OCI-LY1 (cell line): Measurements from ENCODE around the gene TUBA4B.
A peak's percentile ranks its signal among the peaks of the same experiment; 100 is the strongest.

Experiments
- H2AFZ ChIP-seq: fragments of 200-600 bp; sonication (generic), shearing (Covaris generic); 2 replicates; pipeline ENCODE4 v1.6.0; 2014; ENCODE audit warnings: antibody characterized with exemption, mild to moderate bottlenecking, low read length
- H3F3A ChIP-seq: fragments of 200-600 bp; sonication (generic), shearing (Covaris generic); 2 replicates; pipeline ENCODE4 v1.6.0; 2014; ENCODE audit warnings: mild to moderate bottlenecking, antibody characterized with exemption, low read length, moderate library complexity; ENCODE audit not compliant: insufficient read depth
- H3K27ac ChIP-seq: fragments of 200-600 bp; sonication (generic); 2 replicates; pipeline ENCODE4 v1.5.1; 2014; ENCODE audit warnings: low read length, mixed run types, mild to moderate bottlenecking, low read depth; ENCODE audit not compliant: poor library complexity, severe bottlenecking
- H3K27me3 ChIP-seq: fragments of 200-600 bp; sonication (generic); 2 replicates; pipeline ENCODE4 v1.6.0; 2014; ENCODE audit warnings: antibody characterized with exemption, mild to moderate bottlenecking, low read length, moderate library complexity; ENCODE audit not compliant: insufficient read depth
- H3K36me3 ChIP-seq: fragments of 200-600 bp; sonication (generic); 2 replicates; pipeline ENCODE4 v1.6.1; 2014; ENCODE audit warnings: mild to moderate bottlenecking, antibody characterized with exemption, low read length, moderate library complexity, mixed read lengths; ENCODE audit not compliant: insufficient read depth
- H3K4me1 ChIP-seq: fragments of 200-600 bp; sonication (generic); 2 replicates; pipeline ENCODE4 v1.5.1; 2014; ENCODE audit warnings: mild to moderate bottlenecking, low read length, moderate library complexity; ENCODE audit not compliant: insufficient read depth, severe bottlenecking
- H3K4me2 ChIP-seq: fragments of 200-600 bp; sonication (generic), shearing (Covaris generic); 2 replicates; pipeline ENCODE4 v1.6.1; 2014; ENCODE audit warnings: low read length
- H3K4me3 ChIP-seq: fragments of 200-600 bp; sonication (generic); 2 replicates; pipeline ENCODE4 v1.5.1; 2014; ENCODE audit warnings: low read length, low read depth, mild to moderate bottlenecking, mixed read lengths; ENCODE audit not compliant: poor library complexity, severe bottlenecking
- H3K79me2 ChIP-seq: fragments of 200-600 bp; shearing (Covaris generic); 2 replicates; pipeline ENCODE4 v1.6.1; 2016; ENCODE audit warnings: mixed run types, low read length, mixed read lengths; ENCODE audit not compliant: insufficient read depth
- H3K9ac ChIP-seq: fragments of 200-600 bp; sonication (generic), shearing (Covaris generic); 2 replicates; pipeline ENCODE4 v1.6.1; 2014; ENCODE audit warnings: mild to moderate bottlenecking, low read length, mixed read lengths
- H3K9me2 ChIP-seq: fragments of 200-600 bp; sonication (generic), shearing (Covaris generic); 2 replicates; pipeline ENCODE4 v1.6.1; 2014; ENCODE audit warnings: low read depth, mild to moderate bottlenecking, low read length, mixed read lengths
- H3K9me3 ChIP-seq: fragments of 200-600 bp; shearing (Covaris generic); 2 replicates; pipeline ENCODE4 v1.6.1; 2014; ENCODE audit warnings: low read length, mixed read lengths
- H4K20me1 ChIP-seq: fragments of 200-600 bp; sonication (generic), shearing (Covaris generic); 2 replicates; pipeline ENCODE4 v1.6.0; 2016; ENCODE audit warnings: mild to moderate bottlenecking, low read length; ENCODE audit not compliant: insufficient read depth
- CTCF ChIP-seq: fragments of 200-600 bp; sonication (generic), shearing (Covaris generic); IDR thresholded peaks from 2 replicates; pipeline ENCODE4 v1.5.1; 2017; ENCODE audit warnings: mild to moderate bottlenecking, antibody characterized with exemption, low read length, moderate library complexity, mixed read lengths
- EZH2 ChIP-seq: fragments of 200-600 bp; sonication (generic), shearing (Covaris generic); IDR thresholded peaks from 2 replicates; pipeline ENCODE4 v1.8.0; 2017; ENCODE audit warnings: borderline replicate concordance, mixed run types, mild to moderate bottlenecking, antibody characterized with exemption, low read length, moderate library complexity, mixed read lengths

Gene TUBA4B

GRCh38 chr2:219294356-219295351 lies 41.6 kb downstream of the TUBA4B start:
- Histone ChIP-seq H3K4me2 (peak overlapping the region; percentile 62), H3K4me1 (peaks cover 18% of the 10 kb centered on the region), H3K79me2 (no peaks in the 10 kb centered on the region), H3K9ac (peak overlapping the region; percentile 59), H4K20me1 (no peaks in the 10 kb centered on the region), H3K9me3 (no peaks in the 10 kb centered on the region), H3K27ac (no peak overlapping the region), H3K9me2 (no peaks in the 10 kb centered on the region), H3K4me3 (peak overlapping the region; percentile 50), H3F3A (no peaks in the 10 kb centered on the region), H3K27me3 (no peaks in the 10 kb centered on the region; the same call in 1 of the 2 replicates), H3K36me3 (no peaks in the 10 kb centered on the region), H2AFZ (peak overlapping the region; percentile 10; the same call in 1 of the 2 replicates)
- TF ChIP-seq EZH2 (no peak), CTCF (peak; percentile 97)

GRCh38 chr2:219296142-219296541 lies 43.1 kb downstream of the TUBA4B start:
- no peak overlapping the region for H2AFZ ChIP-seq
- no peaks in the 10 kb centered on the region for H3F3A ChIP-seq
- H3K27me3 ChIP-seq = peaks cover 3% of the 10 kb centered on the region; the same call in 1 of the 2 replicates
- no peak overlapping the region for H3K4me2 ChIP-seq
- H4K20me1 ChIP-seq = no peaks in the 10 kb centered on the region
- no peaks in the 10 kb centered on the region for H3K79me2 ChIP-seq
- no peak overlapping the region for H3K27ac ChIP-seq
- no peak for TF ChIP-seq EZH2
- no peak for TF ChIP-seq CTCF
- H3K4me1 ChIP-seq = peaks cover 18% of the 10 kb centered on the region
- no peak overlapping the region for H3K9ac ChIP-seq
- no peaks in the 10 kb centered on the region for H3K9me3 ChIP-seq
- H3K9me2 ChIP-seq = no peaks in the 10 kb centered on the region
- H3K4me3 ChIP-seq = no peak overlapping the region
- H3K36me3 ChIP-seq = no peaks in the 10 kb centered on the region

DNA sequence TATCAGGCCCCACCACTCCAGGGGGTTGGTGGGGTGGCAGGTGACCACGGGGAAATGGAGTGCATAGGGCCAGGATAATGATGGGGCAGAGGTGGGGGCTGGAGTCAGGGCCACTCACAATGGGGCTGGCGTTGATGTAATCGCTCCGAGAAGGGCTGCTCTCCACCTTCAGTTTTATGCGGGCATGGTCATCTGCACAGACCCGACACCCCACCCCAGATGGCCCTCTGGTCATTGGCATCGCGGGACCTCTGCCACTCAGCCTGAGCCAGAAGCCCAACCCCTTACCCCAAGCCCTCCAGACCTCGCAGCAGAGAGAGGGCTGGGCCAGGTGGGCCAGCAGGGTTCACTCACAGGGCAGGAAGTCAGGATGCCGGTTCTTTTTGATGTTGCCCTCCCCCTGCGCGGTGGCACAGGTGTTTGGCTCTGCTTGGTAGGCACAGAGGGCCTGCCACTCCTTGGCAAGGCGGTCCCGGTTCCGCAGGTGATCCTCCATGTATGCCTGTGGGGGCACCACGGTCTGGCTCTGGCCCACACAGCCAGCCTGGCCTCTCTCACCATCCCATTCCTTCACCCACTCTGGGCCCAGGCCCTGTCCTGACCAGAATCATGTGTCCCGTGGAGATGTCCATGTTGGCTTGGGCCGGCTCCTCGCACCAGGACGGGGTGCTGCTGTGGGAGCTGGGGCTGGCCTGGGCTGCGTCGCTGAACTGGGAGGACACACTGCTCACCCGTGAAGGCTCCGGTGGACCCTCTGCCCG lies 43.8 kb downstream of the TUBA4B start:
- H4K20me1 ChIP-seq = no peaks in the 10 kb centered on the region
- H3K27me3 ChIP-seq = peaks cover 3% of the 10 kb centered on the region; the same call in 1 of the 2 replicates
- H3K9me3 ChIP-seq = no peaks in the 10 kb centered on the region
- H3K79me2 ChIP-seq = no peaks in the 10 kb centered on the region
- H3K27ac ChIP-seq = no peak overlapping the region
- TF ChIP-seq CTCF (no peak), EZH2 (no peak)
- no peak overlapping the region for H3K4me2 ChIP-seq
- H3F3A ChIP-seq = no peaks in the 10 kb centered on the region
- H3K9ac ChIP-seq = no peak overlapping the region
- no peaks in the 10 kb centered on the region for H3K36me3 ChIP-seq
- no peaks in the 10 kb centered on the region for H3K9me2 ChIP-seq
- H2AFZ ChIP-seq = no peak overlapping the region
- no peak overlapping the region for H3K4me3 ChIP-seq
- H3K4me1 ChIP-seq = peaks cover 18% of the 10 kb centered on the region
